GM12865 (cell line): Measurements from ENCODE around the gene SLC9C1.

Experiments used
- DNase-seq: peaks from one replicate; pipeline ENCODE4 v3.0.0; 2010; ENCODE audit warnings: low read depth
- H3K4me3 ChIP-seq: 2 replicates; pipeline ENCODE4 v1.5.1; 2011; ENCODE audit warnings: mild to moderate bottlenecking, low read depth, low read length, control low read depth
- CTCF ChIP-seq: IDR thresholded peaks from 2 replicates; pipeline ENCODE4 v1.5.1; 2011; ENCODE audit warnings: low read length, control low read depth, low read depth, inconsistent platforms; ENCODE audit not compliant: insufficient read depth; ENCODE audit errors: missing control alignments

Gene SLC9C1

GRCh38 chr3:112247900-112248299 is 46.1 kb downstream of the SLC9C1 start:
- DNase-seq = peak; percentile 85
- no peak overlapping the region for H3K4me3 ChIP-seq
- no peak for TF ChIP-seq CTCF

- no peak overlapping the region for H3K4me3 ChIP-seq
Observed at GRCh38 chr3:112247350-112247749, 46.7 kb downstream of the SLC9C1 start.

GRCh38 chr3:112233083-112233482 is 60.9 kb downstream of the SLC9C1 start:
- no peak for DNase-seq
- TF ChIP-seq CTCF = no peak
- H3K4me3 ChIP-seq = no peak overlapping the region

More at GRCh38 chr3:112247350-112247749, 46.7 kb downstream of the SLC9C1 start:
- no peak for DNase-seq
- no peak for TF ChIP-seq CTCF

- H3K4me3 ChIP-seq = no peak overlapping the region
- TF ChIP-seq CTCF = no peak
- no peak for DNase-seq
Observed at GRCh38 chr3:112231727-112232126, 62.3 kb downstream of the SLC9C1 start.

GRCh38 chr3:112230033-112230432 is 64.0 kb downstream of the SLC9C1 start:
- H3K4me3 ChIP-seq = no peak overlapping the region
- no peak for DNase-seq
- no peak for TF ChIP-seq CTCF

GRCh38 chr3:112228786-112229185 is 65.2 kb downstream of the SLC9C1 start:
- no peak for DNase-seq
- no peak for TF ChIP-seq CTCF
- H3K4me3 ChIP-seq = no peak overlapping the region

GRCh38 chr3:112200317-112200666 is 93.7 kb downstream of the SLC9C1 start:
- TF ChIP-seq CTCF = no peak
- H3K4me3 ChIP-seq = no peak overlapping the region
- no peak for DNase-seq
